HPDE6-E6E7 (cell line): ENCODE data around the gene NUP88.

Experiments
- DNase-seq: peaks from one replicate; pipeline ENCODE4 v3.0.0; 2011; ENCODE audit warnings: missing footprints; ENCODE audit errors: extremely low spot score

The NUP88 gene

DNA sequence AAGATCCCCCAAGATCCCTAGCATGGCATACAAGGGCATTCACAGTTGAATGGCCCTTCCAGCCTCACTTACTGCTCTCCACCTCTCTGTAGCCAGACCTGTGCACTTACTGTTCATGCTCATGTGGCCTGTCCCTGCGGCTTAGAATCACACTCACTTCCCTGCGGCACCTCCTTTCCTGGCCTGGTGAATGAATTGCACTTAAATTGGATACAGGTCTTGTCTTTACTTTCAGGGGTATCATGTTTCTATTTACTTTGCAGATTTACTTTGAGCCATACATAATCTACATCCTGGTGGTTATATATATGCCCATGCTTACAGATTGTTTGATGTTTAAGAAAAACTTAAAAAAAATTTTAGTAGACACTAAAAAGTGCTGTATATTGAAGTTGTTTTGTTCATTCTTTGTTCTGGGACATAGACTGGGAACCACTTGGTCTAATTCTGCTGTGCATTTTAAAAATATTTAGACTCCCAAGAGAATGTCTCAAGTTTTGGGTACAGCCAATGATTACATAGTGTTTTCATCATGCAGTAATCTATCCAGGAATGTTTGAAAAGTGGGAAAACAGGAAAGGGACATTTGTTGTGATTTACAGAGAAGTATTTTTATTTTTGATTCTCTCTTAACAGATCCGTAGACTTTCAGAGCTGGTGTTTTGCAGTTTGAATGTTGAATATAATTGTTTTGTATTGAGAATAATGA is 63.9 kb downstream of the NUP88 start:
- no peak for DNase-seq

DNA sequence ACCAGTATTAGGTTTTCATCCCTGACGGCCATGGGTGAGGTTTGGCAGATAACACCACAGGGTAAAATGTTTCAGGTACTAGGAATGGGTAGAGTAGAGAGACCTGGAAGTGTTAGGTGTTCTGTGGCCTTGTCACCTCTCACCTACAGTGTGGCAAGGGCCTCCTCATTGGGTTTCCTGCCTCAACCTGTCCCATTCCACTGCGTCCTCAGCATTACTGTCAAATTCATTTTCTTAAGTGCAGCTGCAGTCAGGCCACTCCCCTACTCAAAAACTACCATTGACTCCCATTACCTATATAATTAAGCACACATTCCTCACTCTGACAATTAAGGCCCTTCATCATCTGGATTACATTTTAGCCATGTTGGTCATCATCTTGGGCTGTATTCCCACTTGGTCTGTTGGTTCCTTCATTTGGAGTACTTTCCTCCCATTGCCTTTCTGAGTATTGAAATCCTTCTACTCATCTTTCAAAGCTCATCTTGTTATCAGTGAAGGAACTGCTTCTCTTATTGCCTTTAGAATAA is 64.5 kb downstream of the NUP88 start:
- no peak for DNase-seq

DNA sequence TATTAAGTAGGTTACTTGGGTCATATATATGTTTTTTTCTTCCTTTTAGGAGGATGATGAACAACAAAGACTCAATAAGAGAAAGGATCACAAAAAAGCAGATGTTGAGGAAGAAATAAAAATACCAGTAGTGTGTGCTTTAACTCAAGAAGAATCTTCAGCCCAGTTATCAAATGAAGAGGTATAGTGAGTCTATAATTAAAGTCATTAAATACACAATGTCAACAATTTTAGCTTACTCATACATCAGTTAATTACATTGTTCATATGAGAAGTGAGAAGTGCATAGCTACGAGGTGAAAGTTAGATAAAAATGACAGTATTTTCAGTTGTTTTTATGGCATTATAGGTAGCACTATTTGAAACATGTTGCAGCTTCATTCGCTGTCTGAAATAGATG is 65.2 kb downstream of the NUP88 start:
- DNase-seq = no peak

DNA sequence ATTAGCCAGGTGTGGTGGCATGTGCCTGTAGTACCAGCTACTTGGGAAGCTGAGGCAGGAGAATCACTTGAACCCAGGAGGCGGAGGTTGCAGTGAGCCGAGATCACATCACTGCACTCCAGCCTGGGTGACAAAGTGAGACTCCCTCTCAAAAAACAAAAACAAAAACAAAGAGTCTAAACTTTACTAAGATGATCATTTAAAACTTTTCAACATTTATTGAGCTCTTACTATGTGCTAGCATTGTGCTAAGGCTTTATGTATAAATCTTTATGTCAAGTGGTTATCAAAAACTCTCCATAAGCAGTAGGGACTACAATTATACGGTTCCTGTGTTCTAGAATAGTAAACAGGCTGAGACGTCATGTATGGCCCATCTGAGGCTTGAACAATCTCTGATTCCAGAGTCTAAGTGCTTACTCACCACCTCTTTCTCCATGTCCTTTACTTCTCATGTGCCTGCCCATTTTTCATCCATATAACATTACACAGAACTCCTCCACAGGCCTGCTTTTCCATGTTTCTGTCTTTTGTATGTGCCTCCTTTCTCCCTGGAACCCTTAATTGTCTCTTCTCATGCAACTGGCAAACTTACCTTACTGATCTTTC is 66.7 kb downstream of the NUP88 start:
- DNase-seq = no peak

DNA sequence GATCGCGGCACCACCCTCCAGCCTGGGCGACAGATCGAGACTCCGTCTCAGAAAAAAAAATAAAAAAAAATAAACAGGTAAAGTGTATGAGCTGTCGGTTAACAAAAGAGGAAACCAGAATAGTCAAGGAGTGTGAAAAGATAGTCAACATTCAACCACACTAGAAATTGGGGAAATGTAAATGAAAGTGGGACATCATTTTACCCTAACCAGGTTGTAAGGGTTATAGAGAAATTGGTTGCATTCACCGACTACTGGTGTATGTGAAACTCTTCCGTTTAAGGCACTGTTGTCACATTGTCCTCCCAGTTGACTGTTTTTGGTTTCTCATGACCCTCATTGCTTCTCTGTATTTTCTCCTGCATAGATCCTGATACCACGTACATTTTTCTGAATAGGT is 74.5 kb downstream of the NUP88 start:
- no peak for DNase-seq
